Astrocyte (in vitro differentiated cells and primary cell): Measurements from ENCODE around the gene CLMN.

Experiments used
- EZH2 ChIP-seq: IDR thresholded peaks from 2 replicates; pipeline ENCODE4 v1.6.1; 2012; ENCODE audit warnings: mild to moderate bottlenecking, low read length, inconsistent platforms; ENCODE audit not compliant: insufficient read depth
- TF ChIP-seq, protein P1 (sequence below): IDR thresholded peaks from 2 replicates; pipeline ENCODE4 v1.5.1; 2011; ENCODE audit warnings: low read depth, mild to moderate bottlenecking, inconsistent platforms, low read length, moderate library complexity; ENCODE audit not compliant: insufficient read depth

DNA sequence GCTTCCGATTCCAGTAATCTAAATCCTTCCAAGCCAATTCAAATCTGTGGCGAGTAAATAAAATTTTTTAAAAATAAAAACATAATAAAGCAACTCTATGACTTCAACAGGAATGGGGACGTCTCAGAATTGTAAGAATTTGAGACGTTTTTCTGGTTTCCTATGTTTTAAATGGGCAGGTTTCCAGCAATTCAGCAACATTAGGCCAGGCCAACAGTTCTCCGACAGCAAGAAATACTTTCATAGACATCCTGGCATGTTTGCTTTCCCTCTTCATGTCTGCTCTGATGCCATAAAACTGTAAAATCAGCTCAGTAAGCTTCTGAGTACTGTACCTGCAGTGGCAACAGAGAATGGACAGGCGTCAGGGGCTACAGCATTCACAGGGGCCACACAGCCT, 126.6 kb downstream of the CLMN start:
- TF ChIP-seq, protein P1, sequence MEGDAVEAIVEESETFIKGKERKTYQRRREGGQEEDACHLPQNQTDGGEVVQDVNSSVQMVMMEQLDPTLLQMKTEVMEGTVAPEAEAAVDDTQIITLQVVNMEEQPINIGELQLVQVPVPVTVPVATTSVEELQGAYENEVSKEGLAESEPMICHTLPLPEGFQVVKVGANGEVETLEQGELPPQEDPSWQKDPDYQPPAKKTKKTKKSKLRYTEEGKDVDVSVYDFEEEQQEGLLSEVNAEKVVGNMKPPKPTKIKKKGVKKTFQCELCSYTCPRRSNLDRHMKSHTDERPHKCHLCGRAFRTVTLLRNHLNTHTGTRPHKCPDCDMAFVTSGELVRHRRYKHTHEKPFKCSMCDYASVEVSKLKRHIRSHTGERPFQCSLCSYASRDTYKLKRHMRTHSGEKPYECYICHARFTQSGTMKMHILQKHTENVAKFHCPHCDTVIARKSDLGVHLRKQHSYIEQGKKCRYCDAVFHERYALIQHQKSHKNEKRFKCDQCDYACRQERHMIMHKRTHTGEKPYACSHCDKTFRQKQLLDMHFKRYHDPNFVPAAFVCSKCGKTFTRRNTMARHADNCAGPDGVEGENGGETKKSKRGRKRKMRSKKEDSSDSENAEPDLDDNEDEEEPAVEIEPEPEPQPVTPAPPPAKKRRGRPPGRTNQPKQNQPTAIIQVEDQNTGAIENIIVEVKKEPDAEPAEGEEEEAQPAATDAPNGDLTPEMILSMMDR, result no peak
- no peak for TF ChIP-seq EZH2
